ENCODE data around the gene SNRK. TPM values are rescaled to one million over a fixed set of nuclear protein-coding genes. Genes with fewer than 3 reads are reported as not detected.

Gene SNRK
- total RNA-seq, 1 experiment from 2014 or later: 26.5 TPM

DNA sequence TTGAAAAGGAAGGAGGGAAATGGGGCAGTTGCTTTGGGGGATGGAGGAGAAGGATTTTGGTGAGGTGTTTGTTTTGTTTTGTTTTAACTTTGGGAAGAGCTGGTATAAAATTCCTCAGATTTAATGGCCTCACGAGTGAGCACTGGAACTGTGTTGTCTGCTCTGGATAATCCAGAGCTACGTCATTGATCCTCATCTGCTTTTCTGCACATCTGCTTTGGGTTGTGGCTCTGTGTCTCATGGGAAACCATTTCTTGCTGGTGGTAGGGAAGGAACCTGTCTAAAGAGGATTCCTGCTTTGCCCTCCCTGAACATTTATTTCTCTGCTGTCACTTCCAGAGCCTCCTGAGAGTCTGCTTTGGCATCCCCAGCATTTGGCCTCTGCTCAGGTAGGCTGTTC lies 3.1 kb downstream of the SNRK start:
- peak overlapping the region; percentile 90 for H3K4me2 ChIP-seq (ENCODE audit: low read depth, low read length, poor library complexity, severe bottlenecking)

GRCh38 chr3:43289841-43290470 lies 3.6 kb downstream of the SNRK start:
- Histone ChIP-seq H3K4me1 (ENCODE audit: low read length) (peaks cover 75% of the 10 kb centered on the region), H3K79me2 (ENCODE audit: low read length) (peaks cover 80% of the 10 kb centered on the region), H3K9ac (ENCODE audit: low read length) (peak overlapping the region; percentile 83; the same call in 1 of the 2 replicates)

More for the DNA sequence above, 3.1 kb downstream of the SNRK start:
- Histone ChIP-seq H3K9ac (ENCODE audit: low read length) (peak overlapping the region; percentile 83), H3K4me1 (ENCODE audit: low read length) (peaks cover 70% of the 10 kb centered on the region), H3K9me2 (replicated peaks; ENCODE audit: insufficient read depth, low read length) (no peaks in the 10 kb centered on the region), H3K4me3 (ENCODE audit: low read length) (peak overlapping the region; percentile 88; the same call in 1 of the 2 replicates), H3K36me3 (ENCODE audit: insufficient read depth, low read length) (no peaks in the 10 kb centered on the region), H3K27ac (ENCODE audit: low read length) (no peak overlapping the region), H2AFZ (ENCODE audit: low read length) (no peak overlapping the region), H3K9me3 (ENCODE audit: low read length) (no peaks in the 10 kb centered on the region), H3K79me2 (ENCODE audit: low read length) (peaks cover 75% of the 10 kb centered on the region), H4K20me1 (ENCODE audit: insufficient read depth, low read depth, low read length) (peaks cover 26% of the 10 kb centered on the region), H3K27me3 (ENCODE audit: low read length) (no peaks in the 10 kb centered on the region)
- no peak for DNase-seq

DNA sequence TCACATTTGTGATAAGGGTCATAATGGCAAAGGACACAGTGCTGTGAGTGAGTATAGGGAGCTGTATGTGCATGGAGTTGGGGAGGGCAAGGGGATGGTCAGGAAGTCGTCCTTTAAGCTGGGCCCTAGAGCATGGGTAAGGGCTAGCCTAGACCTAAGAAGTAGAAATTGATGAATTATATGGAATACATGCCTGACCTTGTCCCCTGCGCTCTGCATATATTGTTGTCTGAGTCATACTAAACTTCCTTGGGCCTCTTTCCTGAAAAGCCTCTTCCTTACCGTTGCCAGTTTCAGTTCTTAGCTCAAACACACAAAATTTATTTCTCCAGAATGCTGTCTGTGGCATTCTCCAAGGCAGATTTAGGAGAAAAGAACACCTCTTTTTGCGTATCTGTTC lies 4.6 kb downstream of the SNRK start:
- Histone ChIP-seq H3K36me3 (ENCODE audit: insufficient read depth, low read length) (no peaks in the 10 kb centered on the region), H2AFZ (ENCODE audit: low read length) (no peak overlapping the region), H3K9me2 (replicated peaks; ENCODE audit: insufficient read depth, low read length) (no peaks in the 10 kb centered on the region), H4K20me1 (ENCODE audit: insufficient read depth, low read depth, low read length) (peaks cover 26% of the 10 kb centered on the region), H3K4me3 (ENCODE audit: low read length) (peak overlapping the region; percentile 9; the same call in 1 of the 2 replicates), H3K79me2 (ENCODE audit: low read length) (peaks cover 90% of the 10 kb centered on the region), H3K4me1 (ENCODE audit: low read length) (peaks cover 76% of the 10 kb centered on the region), H3K27me3 (ENCODE audit: low read length) (no peaks in the 10 kb centered on the region), H3K9ac (ENCODE audit: low read length) (no peak overlapping the region), H3K4me2 (ENCODE audit: low read depth, low read length, poor library complexity, severe bottlenecking) (peak overlapping the region; percentile 90), H3K27ac (ENCODE audit: low read length) (0 out of 2 replicates have a peak overlapping the region, but pooled peaks have one; percentile 20), H3K9me3 (ENCODE audit: low read length) (no peaks in the 10 kb centered on the region)
- no peak for DNase-seq

More at GRCh38 chr3:43289841-43290470, 3.6 kb downstream of the SNRK start:
- Histone ChIP-seq H3K9me3 (ENCODE audit: low read length) (no peaks in the 10 kb centered on the region), H3K4me3 (ENCODE audit: low read length) (peak overlapping the region; percentile 88; the same call in 1 of the 2 replicates), H3K4me2 (ENCODE audit: low read depth, low read length, poor library complexity, severe bottlenecking) (peak overlapping the region; percentile 90), H3K27me3 (ENCODE audit: low read length) (no peaks in the 10 kb centered on the region), H3K36me3 (ENCODE audit: insufficient read depth, low read length) (no peaks in the 10 kb centered on the region), H3K9me2 (replicated peaks; ENCODE audit: insufficient read depth, low read length) (no peaks in the 10 kb centered on the region), H3K27ac (ENCODE audit: low read length) (no peak overlapping the region), H2AFZ (ENCODE audit: low read length) (no peak overlapping the region), H4K20me1 (ENCODE audit: insufficient read depth, low read depth, low read length) (peaks cover 26% of the 10 kb centered on the region)
- no peak for DNase-seq

GRCh38 chr3:43291546-43291945 lies 5.2 kb downstream of the SNRK start:
- peaks cover 82% of the 10 kb centered on the region for H3K4me1 ChIP-seq (ENCODE audit: low read length)
- no peak overlapping the region for H3K27ac ChIP-seq (ENCODE audit: low read length)
- H2AFZ ChIP-seq (ENCODE audit: low read length): no peak overlapping the region
- H3K4me3 ChIP-seq (ENCODE audit: low read length): no peak overlapping the region
- no peak overlapping the region for H3K9ac ChIP-seq (ENCODE audit: low read length)
- H3K9me2 ChIP-seq (replicated peaks; ENCODE audit: insufficient read depth, low read length): no peaks in the 10 kb centered on the region
- no peak for DNase-seq
- no peaks in the 10 kb centered on the region for H3K9me3 ChIP-seq (ENCODE audit: low read length)
- peaks cover 26% of the 10 kb centered on the region for H4K20me1 ChIP-seq (ENCODE audit: insufficient read depth, low read depth, low read length)
- H3K79me2 ChIP-seq (ENCODE audit: low read length): peaks cover 94% of the 10 kb centered on the region
- H3K36me3 ChIP-seq (ENCODE audit: insufficient read depth, low read length): no peaks in the 10 kb centered on the region
- H3K27me3 ChIP-seq (ENCODE audit: low read length): no peaks in the 10 kb centered on the region
- peak overlapping the region; percentile 90 for H3K4me2 ChIP-seq (ENCODE audit: low read depth, low read length, poor library complexity, severe bottlenecking)

DNA sequence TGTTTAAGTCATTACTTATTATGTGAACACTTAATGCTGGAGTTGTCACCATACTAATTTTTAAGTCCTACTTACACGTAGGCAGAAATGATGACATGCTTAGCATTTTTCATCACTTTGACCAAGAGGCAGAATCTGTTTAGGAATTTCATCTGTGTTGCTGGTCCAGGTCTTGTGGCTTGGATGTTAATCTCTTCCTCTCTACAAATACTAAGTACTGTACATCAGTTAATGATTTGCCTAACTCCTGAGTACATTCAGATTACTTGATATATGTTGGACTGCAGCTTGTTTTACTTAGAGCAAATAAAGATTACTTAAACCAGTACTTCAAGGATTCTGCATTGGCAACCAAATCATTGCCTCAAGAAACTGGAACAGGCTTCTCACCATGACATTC lies 8.6 kb downstream of the SNRK start:
- Histone ChIP-seq H3K36me3 (ENCODE audit: insufficient read depth, low read length) (no peaks in the 10 kb centered on the region), H4K20me1 (ENCODE audit: insufficient read depth, low read depth, low read length) (peaks cover 18% of the 10 kb centered on the region), H3K9ac (ENCODE audit: low read length) (no peak overlapping the region), H3K9me2 (replicated peaks; ENCODE audit: insufficient read depth, low read length) (no peaks in the 10 kb centered on the region), H2AFZ (ENCODE audit: low read length) (no peak overlapping the region), H3K4me2 (ENCODE audit: low read depth, low read length, poor library complexity, severe bottlenecking) (no peak overlapping the region), H3K79me2 (ENCODE audit: low read length) (peaks cover 97% of the 10 kb centered on the region), H3K27ac (ENCODE audit: low read length) (no peak overlapping the region), H3K9me3 (ENCODE audit: low read length) (no peaks in the 10 kb centered on the region), H3K4me3 (ENCODE audit: low read length) (no peak overlapping the region), H3K4me1 (ENCODE audit: low read length) (peaks cover 61% of the 10 kb centered on the region), H3K27me3 (ENCODE audit: low read length) (no peaks in the 10 kb centered on the region)
- DNase-seq: no peak

DNA sequence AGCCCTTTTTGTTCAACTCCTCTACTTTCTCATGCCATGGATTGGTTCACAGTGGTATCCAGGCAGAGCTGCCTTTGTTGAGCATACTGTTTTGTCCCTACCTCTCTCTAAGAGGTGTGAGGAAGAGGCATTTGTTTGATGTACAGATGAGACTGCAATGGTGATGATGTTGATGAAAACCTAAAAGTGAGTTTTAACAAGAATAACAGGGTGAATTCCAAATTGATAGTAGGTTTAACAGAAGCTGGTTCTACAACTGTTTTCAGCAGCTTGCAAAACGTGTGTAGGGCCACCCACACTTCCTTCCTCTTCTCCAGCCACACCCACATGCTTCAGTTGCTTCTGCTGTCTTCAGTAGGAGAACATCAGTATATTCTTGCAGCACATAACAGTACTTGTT lies 10.2 kb downstream of the SNRK start:
- DNase-seq: peak; percentile 76
- peaks cover 6% of the 10 kb centered on the region; the same call in 1 of the 2 replicates for H4K20me1 ChIP-seq (ENCODE audit: insufficient read depth, low read depth, low read length)
- H2AFZ ChIP-seq (ENCODE audit: low read length): no peak overlapping the region
- H3K4me1 ChIP-seq (ENCODE audit: low read length): peaks cover 45% of the 10 kb centered on the region
- H3K4me3 ChIP-seq (ENCODE audit: low read length): peak overlapping the region; percentile 16; the same call in 1 of the 2 replicates
- peak overlapping the region; percentile 57 for H3K9ac ChIP-seq (ENCODE audit: low read length)
- no peaks in the 10 kb centered on the region for H3K36me3 ChIP-seq (ENCODE audit: insufficient read depth, low read length)
- H3K27me3 ChIP-seq (ENCODE audit: low read length): no peaks in the 10 kb centered on the region
- peak overlapping the region; percentile 65 for H3K4me2 ChIP-seq (ENCODE audit: low read depth, low read length, poor library complexity, severe bottlenecking)
- peak overlapping the region; percentile 66 for H3K27ac ChIP-seq (ENCODE audit: low read length)
- no peaks in the 10 kb centered on the region for H3K9me2 ChIP-seq (replicated peaks; ENCODE audit: insufficient read depth, low read length)
- H3K9me3 ChIP-seq (ENCODE audit: low read length): no peaks in the 10 kb centered on the region
- peaks cover 97% of the 10 kb centered on the region for H3K79me2 ChIP-seq (ENCODE audit: low read length)

GRCh38 chr3:43298292-43298691 lies 12.0 kb downstream of the SNRK start:
- Histone ChIP-seq H3K4me1 (ENCODE audit: low read length) (peaks cover 35% of the 10 kb centered on the region), H3K79me2 (ENCODE audit: low read length) (peaks cover 93% of the 10 kb centered on the region), H3K9me2 (replicated peaks; ENCODE audit: insufficient read depth, low read length) (no peaks in the 10 kb centered on the region), H3K4me2 (ENCODE audit: low read depth, low read length, poor library complexity, severe bottlenecking) (no peak overlapping the region), H3K36me3 (ENCODE audit: insufficient read depth, low read length) (peaks cover 5% of the 10 kb centered on the region), H3K27me3 (ENCODE audit: low read length) (no peaks in the 10 kb centered on the region), H3K9me3 (ENCODE audit: low read length) (no peaks in the 10 kb centered on the region), H3K4me3 (ENCODE audit: low read length) (no peak overlapping the region), H3K9ac (ENCODE audit: low read length) (no peak overlapping the region), H4K20me1 (ENCODE audit: insufficient read depth, low read depth, low read length) (no peaks in the 10 kb centered on the region), H3K27ac (ENCODE audit: low read length) (no peak overlapping the region), H2AFZ (ENCODE audit: low read length) (no peak overlapping the region)
- DNase-seq: no peak

GRCh38 chr3:43298761-43299160 lies 12.4 kb downstream of the SNRK start:
- Histone ChIP-seq H4K20me1 (ENCODE audit: insufficient read depth, low read depth, low read length) (no peaks in the 10 kb centered on the region), H3K4me1 (ENCODE audit: low read length) (peaks cover 35% of the 10 kb centered on the region), H3K79me2 (ENCODE audit: low read length) (peaks cover 94% of the 10 kb centered on the region), H3K9ac (ENCODE audit: low read length) (no peak overlapping the region), H2AFZ (ENCODE audit: low read length) (no peak overlapping the region), H3K27me3 (ENCODE audit: low read length) (no peaks in the 10 kb centered on the region), H3K9me3 (ENCODE audit: low read length) (no peaks in the 10 kb centered on the region), H3K4me3 (ENCODE audit: low read length) (no peak overlapping the region), H3K27ac (ENCODE audit: low read length) (no peak overlapping the region), H3K4me2 (ENCODE audit: low read depth, low read length, poor library complexity, severe bottlenecking) (no peak overlapping the region), H3K36me3 (ENCODE audit: insufficient read depth, low read length) (peaks cover 9% of the 10 kb centered on the region), H3K9me2 (replicated peaks; ENCODE audit: insufficient read depth, low read length) (no peaks in the 10 kb centered on the region)
- no peak for DNase-seq

All from Karpas-422 (cell line).